Activated naive CD4-positive, alpha-beta T cell (primary cell): ENCODE data around the gene AQP12A.
"Not testable (repeated sequence)": the region's sequence is repeated elsewhere in the genome, so short reads cannot be mapped to it uniquely, and the experiment has no call there.

ENCODE experiments used
- DNase-seq, 4 experiments: peaks; one replicate each; lab custom pipeline; 2025; lab: John Stamatoyannopoulos, UW

The AQP12A gene

GRCh38 chr2:240688553-240688919, 3.1 kb upstream of the AQP12A start:
- no peak for DNase-seq

- DNase-seq: no peak
Observed at GRCh38 chr2:240689975-240690374, 1.7 kb upstream of the AQP12A start.

DNA sequence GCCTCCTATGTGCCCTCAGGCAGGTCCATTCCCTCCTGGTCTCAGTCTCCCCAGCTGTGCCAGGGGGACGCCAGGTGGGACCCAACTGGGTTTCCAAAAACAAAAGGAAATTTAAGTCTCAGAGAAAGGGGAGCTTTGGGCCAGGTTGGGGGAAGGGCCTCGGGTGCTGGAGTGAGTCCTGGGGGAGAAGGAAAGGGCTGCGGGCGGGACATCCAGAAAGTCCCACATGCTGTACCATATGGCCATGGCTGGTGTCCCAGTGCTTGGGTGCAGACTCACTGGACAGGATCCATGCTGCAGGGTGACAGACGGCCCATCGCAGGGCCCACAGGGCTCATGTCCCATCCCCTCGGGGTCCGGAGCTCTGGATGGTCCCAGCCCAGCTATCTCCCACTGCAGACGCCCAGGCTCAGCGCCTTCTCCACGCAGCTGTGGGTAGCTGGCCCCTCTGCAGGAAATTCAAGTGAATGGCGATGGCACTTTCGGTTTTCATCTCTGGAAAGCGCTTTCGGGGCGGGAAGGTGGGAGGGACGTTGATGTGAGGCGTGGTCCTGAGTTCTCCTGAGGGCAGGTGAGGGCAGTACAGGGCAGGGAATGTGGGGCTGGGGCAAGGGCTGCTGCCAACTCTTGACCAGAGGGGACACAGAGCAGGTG, 1.1 kb upstream of the AQP12A start:
- not testable (repeated sequence) for DNase-seq

- not testable (repeated sequence) for DNase-seq
Observed at GRCh38 chr2:240691075-240691427, 615 bp upstream of the AQP12A start.

GRCh38 chr2:240692583-240693561, 1.2 kb downstream of the AQP12A start:
- DNase-seq: not testable (repeated sequence)

DNA sequence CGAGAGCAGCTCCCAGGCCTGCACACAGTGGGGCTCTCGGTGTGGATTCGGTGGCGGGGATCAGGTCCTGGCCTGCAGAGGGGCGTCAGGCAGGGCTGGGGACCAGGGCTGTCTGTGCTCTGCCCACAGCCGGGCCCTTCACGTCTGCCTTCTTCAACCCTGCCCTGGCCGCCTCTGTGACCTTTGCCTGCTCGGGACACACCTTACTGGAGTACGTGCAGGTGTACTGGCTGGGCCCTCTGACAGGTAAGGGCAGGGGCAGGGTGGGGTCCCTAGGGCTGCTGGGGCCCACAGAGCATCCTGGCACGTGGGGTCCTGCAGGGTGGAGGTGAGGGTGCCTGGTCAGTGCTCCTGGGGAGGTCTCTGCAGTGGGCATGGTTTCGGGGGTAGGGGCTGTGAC, 2.6 kb downstream of the AQP12A start:
- not testable (repeated sequence) for DNase-seq

DNA sequence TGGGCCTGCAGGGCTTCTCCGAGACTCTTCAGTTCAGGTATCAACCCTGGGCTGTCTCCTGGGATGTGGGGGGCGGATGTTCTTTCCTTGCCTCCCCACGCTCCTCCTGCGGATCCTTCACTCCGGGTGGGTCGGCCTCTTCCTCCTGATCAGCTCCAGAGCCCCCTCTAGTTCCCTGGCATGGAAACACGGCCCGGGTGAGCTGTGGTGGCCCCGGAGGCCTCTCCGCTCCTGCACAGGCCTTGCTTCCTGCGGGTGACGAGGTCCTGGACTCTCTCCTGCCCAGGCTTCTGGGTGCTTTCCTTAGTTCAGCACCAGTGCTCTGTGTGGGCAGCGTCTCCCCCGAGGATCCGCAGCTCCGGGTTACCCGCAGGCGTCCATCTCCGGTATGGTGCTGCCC, 3.9 kb downstream of the AQP12A start:
- DNase-seq: not testable (repeated sequence)

GRCh38 chr2:240696469-240696868, 4.8 kb downstream of the AQP12A start:
- not testable (repeated sequence) for DNase-seq

DNA sequence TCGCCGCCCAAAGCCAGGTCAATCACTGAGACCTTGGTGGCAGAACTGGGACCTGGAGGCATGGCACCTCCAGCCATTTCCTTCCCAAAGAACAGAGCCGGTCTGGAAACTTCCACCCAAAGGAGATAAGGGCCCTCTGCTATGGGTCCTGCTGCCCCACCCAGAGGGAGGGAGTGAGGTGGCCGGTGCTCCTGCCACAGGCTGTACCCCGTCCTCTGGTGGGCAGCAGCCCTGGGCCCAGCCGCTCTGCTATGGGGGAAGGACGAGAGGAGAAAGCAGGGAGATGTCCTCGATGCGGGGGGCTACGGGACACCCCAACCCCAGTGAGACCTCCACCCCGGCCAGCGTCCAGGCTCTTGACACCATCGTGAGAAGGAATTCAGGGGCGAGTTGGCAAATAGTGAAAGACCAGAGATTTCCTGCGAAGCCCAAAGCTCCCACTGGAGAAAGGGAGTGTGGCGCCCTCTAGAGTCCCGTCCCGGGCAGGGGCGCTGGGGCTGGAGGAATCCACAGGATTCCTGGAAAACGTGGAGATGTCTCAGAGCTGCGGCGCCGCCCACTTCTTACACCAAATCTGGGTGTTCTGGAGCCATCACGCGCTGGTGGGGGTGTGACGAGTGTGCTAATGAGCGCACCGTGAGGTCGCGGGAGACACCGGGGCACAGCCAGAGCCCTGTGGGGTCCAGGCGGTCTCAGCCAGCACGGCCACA, 7.3 kb downstream of the AQP12A start:
- DNase-seq: not testable (repeated sequence)

DNA sequence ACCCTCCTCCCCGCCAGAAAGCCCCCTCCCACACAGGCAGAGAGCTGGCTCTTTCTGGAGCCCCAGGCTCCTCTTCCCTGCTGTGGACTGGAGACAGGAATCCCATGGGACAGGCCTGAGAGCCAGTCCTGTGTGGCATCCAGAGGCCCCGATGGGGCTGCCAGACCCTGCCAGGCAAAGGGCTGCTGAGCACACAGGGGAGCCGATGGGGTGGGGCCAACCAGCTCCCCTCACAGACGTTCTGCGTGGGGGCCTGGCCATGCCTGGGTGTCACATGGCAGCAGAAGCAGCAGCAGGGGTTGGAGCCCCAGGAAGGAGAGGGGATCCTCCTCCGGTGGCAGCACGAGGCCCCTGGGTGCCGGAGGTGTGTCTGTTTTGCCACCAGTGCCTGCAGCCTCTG, 8.2 kb downstream of the AQP12A start:
- not testable (repeated sequence) for DNase-seq

DNA sequence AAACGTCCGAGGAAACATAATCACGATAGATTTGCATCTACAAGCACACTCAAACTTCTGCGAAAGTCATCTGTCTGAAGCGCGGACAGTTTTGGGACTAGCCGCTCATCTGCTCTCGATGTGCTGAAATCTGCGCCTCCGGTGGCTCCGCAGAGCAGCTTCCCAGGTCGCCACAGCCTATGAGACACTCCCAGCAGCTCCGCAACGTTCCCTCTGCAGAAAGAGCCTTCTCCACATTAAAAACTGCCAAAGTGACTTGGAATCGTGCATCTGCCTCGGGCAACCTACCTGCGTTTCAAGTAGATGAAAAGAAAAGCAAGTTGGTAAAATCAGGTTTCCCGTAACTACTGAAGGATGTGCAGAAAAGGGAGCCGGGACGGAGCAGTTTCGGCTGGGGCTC, 8.9 kb downstream of the AQP12A start:
- DNase-seq: not testable (repeated sequence)

DNA sequence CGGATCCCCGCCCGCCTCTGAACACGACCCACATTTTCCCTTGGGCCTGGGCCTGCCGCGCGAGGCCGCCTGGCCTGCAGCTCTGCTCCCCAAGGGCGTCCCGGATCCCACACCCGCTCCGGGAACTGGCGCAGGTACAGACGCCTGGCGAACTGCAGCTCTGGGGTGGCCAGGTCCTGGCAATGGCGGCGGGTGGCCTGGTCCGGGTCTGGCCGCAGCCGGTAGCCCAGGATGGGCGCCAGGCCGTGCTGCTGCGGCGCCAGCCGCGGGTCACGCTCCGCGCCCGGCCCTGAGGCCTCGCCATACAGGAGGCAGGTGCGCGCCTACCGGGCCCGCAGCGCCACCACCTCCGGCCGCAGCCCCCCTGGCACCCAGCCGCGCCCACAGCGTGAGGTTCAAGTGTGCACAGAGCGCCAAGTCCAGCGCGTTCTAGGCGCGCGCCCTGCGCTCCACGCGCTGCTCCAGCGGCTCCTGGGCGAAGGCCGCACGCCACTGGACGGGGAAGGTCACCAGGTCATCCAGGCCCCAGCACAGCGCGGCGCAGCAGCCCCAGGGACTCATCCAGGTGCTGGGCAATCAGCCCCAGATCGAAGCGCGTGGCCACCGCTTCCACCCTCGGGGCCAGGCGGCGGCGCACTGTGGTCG, 9.5 kb downstream of the AQP12A start:
- DNase-seq: no peak

DNA sequence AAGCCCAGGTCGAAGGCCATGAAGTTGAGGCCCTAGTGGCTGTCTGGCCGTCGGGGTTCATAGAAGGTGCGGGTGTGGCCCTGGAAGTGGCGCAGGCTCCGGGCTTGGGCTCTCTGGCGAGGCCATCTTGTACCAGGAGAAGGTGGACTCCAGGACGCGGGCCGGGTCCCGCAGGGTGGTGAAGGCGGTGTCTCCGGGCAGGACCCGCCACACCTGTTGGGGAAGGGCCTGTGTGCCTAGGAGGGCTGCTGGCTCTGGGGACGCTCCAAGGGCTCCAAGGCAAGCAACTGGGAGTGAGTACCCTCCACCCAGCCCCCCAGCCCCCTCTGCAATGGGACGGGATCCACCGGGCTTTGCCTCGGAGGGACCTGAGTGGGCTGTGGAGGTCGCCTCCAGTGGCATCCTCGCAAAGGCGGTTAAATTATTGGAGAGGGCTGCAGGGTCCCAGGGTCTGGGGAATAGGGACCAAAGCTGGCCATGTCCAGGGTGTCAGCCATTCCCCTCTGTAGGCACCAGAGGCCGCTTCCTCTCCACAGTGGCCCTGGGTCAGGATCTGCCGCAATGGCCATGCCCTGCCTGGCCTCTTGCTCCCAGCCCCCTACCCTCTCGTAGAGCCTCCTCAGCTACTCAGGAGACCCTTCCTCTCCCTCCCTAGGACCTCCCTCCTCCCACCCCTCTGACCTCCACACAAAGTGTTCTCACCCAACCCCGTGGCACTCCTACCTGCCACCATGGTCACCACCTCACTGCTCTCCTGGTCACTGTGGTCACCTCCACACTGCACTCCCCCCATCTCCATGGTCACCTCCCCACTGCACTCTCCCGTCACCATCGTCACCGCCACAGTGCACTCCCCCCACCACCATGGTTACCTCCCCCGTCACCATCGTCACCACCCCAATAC, 10.3 kb downstream of the AQP12A start:
- DNase-seq: no peak

GRCh38 chr2:240702640-240703011, 11.0 kb downstream of the AQP12A start:
- DNase-seq: no peak

DNA sequence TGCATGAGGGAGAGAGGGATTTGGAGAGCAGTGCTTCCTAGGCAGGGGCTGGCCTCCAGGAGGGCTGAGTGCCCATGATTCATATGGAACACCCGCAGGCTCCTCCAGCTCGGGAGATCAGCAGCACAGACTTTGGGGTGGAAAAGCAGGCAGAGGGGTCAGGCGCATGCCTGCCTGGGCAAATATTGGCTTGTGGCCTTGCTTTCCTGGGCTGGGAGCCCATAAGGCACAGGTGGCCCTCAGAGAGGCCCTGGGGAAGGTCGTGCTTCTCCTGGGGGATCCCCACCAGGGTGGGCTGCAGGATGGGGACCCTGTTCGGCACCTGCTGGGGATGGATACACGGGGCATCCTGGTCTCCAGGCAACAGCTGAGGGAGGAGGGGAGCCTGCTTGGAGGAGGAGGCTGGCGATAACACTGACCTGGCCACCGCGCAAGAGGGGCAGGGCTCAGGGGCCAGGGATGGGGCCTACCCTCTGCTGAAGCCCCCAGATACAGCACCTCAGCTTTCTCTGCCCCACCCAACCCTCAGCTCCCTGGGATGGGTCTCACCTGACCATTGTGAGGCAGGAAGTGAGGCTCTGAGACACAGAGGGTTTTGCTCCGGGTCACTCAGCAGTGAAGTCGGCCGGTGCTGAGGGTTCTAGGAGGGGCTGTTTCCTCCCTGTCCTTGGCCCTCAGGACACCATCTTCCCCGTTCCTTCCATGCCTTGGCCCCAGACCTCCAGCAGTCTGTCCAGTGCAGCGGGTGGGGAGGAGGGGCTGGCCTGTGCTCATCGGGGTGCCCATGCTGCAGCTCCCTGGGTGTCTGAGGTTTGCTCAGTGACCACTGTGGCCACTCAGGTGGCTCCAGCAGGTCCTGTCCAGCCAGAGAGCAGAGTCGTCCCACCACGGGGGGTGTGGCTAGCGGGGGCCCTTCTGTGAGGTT, 12.0 kb downstream of the AQP12A start:
- DNase-seq: no peak

- no peak for DNase-seq
Observed at GRCh38 chr2:240704651-240705050, 13.0 kb downstream of the AQP12A start.

- DNase-seq: no peak
Observed at GRCh38 chr2:240705204-240705791, 13.6 kb downstream of the AQP12A start.

GRCh38 chr2:240707043-240707756, 15.5 kb downstream of the AQP12A start:
- no peak for DNase-seq

DNA sequence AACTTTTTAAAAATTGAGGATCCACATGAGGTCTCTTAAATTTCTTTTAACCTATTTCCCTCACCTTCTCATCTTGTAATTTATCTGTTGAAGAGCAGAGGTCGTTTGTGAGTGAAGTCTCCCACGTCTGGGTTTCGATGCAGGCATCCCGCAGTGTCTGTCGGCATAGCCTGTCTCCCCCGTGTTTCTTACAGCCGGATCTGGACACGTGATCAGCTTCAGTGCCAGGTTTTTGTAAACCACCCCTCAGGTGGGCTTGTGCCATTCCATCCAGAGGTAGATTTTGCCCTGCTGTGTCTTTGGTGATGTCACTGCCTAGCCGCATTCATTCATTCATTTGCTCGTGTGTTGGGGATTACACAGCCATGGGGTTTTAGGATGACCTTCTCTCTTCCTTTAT, 16.2 kb downstream of the AQP12A start:
- DNase-seq: no peak
